K562 (cell line): ENCODE results near the gene NR0B2. TPM values are rescaled to one million over a fixed set of nuclear protein-coding genes. Genes with fewer than 3 reads are reported as not detected.

Source experiments
- ATAC-seq: fragments of 200-7000 bp; cut with Tn5 transposase; 3 replicates; pipeline ENCODE4 v1.9.1; 2020; ENCODE audit warnings: moderate library complexity
- BruUV-seq: library from RNA; stranded (reverse); fragments of 400-500 nt; replicated peaks from 2 replicates; lab custom pipeline; 2021; lab: Mats Ljungman, UMichigan
- CTCF ChIA-PET: fragments of 300-600 bp; formaldehyde crosslinking; extraction: SDS; loops from one replicate; lab custom pipeline; 2021; ENCODE audit warnings: low intra/inter-chr PET ratio; lab: Yijun Ruan, JAX
- POLR2A ChIA-PET: fragments of 300-600, 350-650 bp; sonication (Branson Sonifier 250); formaldehyde crosslinking; extraction: SDS; loops from one replicate; lab custom pipeline; 2021; ENCODE audit warnings: antibody characterized with exemption, inconsistent platforms; lab: Yijun Ruan, JAX
- DNase-seq, 4 experiments: peaks; one replicate each; pipeline versions ENCODE4 v3.0.0 to v3.0.0-alpha.2; 2011 to 2018; ENCODE audit warnings: low spot score in 3 of 4, mixed read lengths in 3 of 4; ENCODE audit errors: extremely low read depth in 1 of 4
- FAIRE-seq: peaks from 2 replicates; lab custom pipeline; 2011; peaks lifted over from hg19 to GRCh38; lab: Jason Lieb, UNC
- H2AFZ ChIP-seq: 2 replicates; pipeline ENCODE4 v1.6.0; 2011; ENCODE audit warnings: low read depth, low read length, control low read depth, inconsistent platforms
- H3K27ac ChIP-seq: fragments of 200-600 bp; 3 replicates; pipeline ENCODE4 v1.8.0; 2011; ENCODE audit warnings: low read depth, mild to moderate bottlenecking, control low read depth, inconsistent platforms, low read length, moderate library complexity, mixed read lengths; ENCODE audit errors: extremely low read depth
- H3K27me3 ChIP-seq, 2 experiments: fragments of 300-600 bp in 1 of 2; 2 replicates in 1 of 2; 3 replicates in 1 of 2; pipeline versions ENCODE4 v1.6.0 to v1.8.0; 2011; ENCODE audit warnings: inconsistent platforms in 2 of 2, low read length in 2 of 2, mild to moderate bottlenecking in 1 of 2, mixed read lengths in 1 of 2, moderate library complexity in 1 of 2; ENCODE audit not compliant: control insufficient read depth in 2 of 2, insufficient read depth in 2 of 2
- H3K36me3 ChIP-seq: fragments of 300-600 bp; 3 replicates; pipeline ENCODE4 v1.8.0; 2011; ENCODE audit warnings: mild to moderate bottlenecking, low read length, inconsistent platforms; ENCODE audit not compliant: control insufficient read depth, insufficient read depth
- H3K4me1 ChIP-seq, 2 experiments: fragments of 200-600 bp in 1 of 2; replicated peaks in 1 of 2; 2 replicates in 1 of 2; 3 replicates in 1 of 2; pipeline versions ENCODE4 v1.5.1 to v1.8.0; 2011; ENCODE audit warnings: inconsistent platforms in 2 of 2, low read length in 2 of 2, mild to moderate bottlenecking in 1 of 2, mixed read lengths in 1 of 2, moderate library complexity in 1 of 2; ENCODE audit not compliant: control insufficient read depth in 2 of 2, insufficient read depth in 2 of 2
- H3K4me2 ChIP-seq: 2 replicates; pipeline ENCODE4 v1.6.1; 2011; ENCODE audit warnings: low read length, control low read depth, inconsistent platforms, mixed read lengths; ENCODE audit not compliant: insufficient read depth
- H3K4me3 ChIP-seq: fragments of 200-600 bp; sonication (generic), shearing (Covaris generic); 2 replicates; pipeline ENCODE4 v1.5.1; 2016; ENCODE audit warnings: control low read depth, inconsistent platforms
- H3K79me2 ChIP-seq: fragments of 200-600 bp; 3 replicates; pipeline ENCODE4 v1.8.0; 2011; ENCODE audit warnings: low read length, inconsistent platforms; ENCODE audit not compliant: control insufficient read depth, insufficient read depth
- H3K9ac ChIP-seq, 2 experiments: 2 replicates each; pipeline versions ENCODE4 v1.6.0 to v1.6.1; 2011; ENCODE audit warnings: low read depth in 2 of 2, low read length in 2 of 2, control low read depth in 1 of 2, inconsistent platforms in 1 of 2, mild to moderate bottlenecking in 1 of 2, mixed read lengths in 1 of 2; ENCODE audit not compliant: insufficient read depth in 1 of 2
- H3K9me1 ChIP-seq: one replicate; pipeline ENCODE4 v1.6.0; 2011; ENCODE audit warnings: inconsistent platforms, mild to moderate bottlenecking, low read length, moderate library complexity; ENCODE audit not compliant: control insufficient read depth, insufficient read depth
- H3K9me3 ChIP-seq: replicated peaks from 2 replicates; pipeline ENCODE4 v1.5.1; 2011; ENCODE audit warnings: low read depth, low read length, inconsistent platforms; ENCODE audit not compliant: control insufficient read depth, insufficient read depth
- H4K20me1 ChIP-seq: replicated peaks from 2 replicates; pipeline ENCODE4 v1.6.1; 2011; ENCODE audit warnings: low read length, inconsistent platforms, mixed read lengths; ENCODE audit not compliant: control insufficient read depth, insufficient read depth
- CBFB ChIP-seq: sonication (generic); formaldehyde crosslinking; IDR thresholded peaks from 2 replicates; pipeline ENCODE4 v1.4.0; 2020; ENCODE audit warnings: mild to moderate bottlenecking, missing genetic modification reagents
- CBX2 ChIP-seq: fragments of 200-600 bp; sonication (generic); IDR thresholded peaks from one replicate; pipeline ENCODE4 v1.6.1; 2012; ENCODE audit warnings: mild to moderate bottlenecking, low read length, inconsistent platforms; ENCODE audit not compliant: insufficient read depth, poor library complexity, severe bottlenecking
- GTF2E2 ChIP-seq: fragments of 200-800 bp; sonication (Bioruptor generic); IDR thresholded peaks from 2 replicates; pipeline ENCODE4 v1.6.1; 2016; ENCODE audit warnings: missing genetic modification characterization, missing compliant biosample characterization
- NELFE ChIP-seq: IDR thresholded peaks from 2 replicates; pipeline ENCODE4 v1.6.1; 2011; ENCODE audit warnings: mild to moderate bottlenecking; ENCODE audit not compliant: insufficient read depth, insufficient read length
- NUFIP1 ChIP-seq: fragments of 450-650 bp; IDR thresholded peaks from 2 replicates; pipeline ENCODE4 v1.6.1; 2018; ENCODE audit not compliant: partially characterized antibody
- POLR2A ChIP-seq: fragments of 450-650 bp; conservative IDR thresholded peaks from 2 replicates; pipeline ENCODE4 v1.6.1; 2016
- STAT5B ChIP-seq: fragments of 250-450 bp; sonication (Bioruptor Pico); IDR thresholded peaks from 2 replicates; pipeline ENCODE4 v1.8.0; 2021; ENCODE audit warnings: mild to moderate bottlenecking, inconsistent platforms
- WGBS: fragments of 100-300 bp; shearing (Covaris generic); methylation state at CpG from one replicate; pipeline ENCODE4 v1.1.6; 2016; ENCODE audit warnings: low coverage, mixed read lengths; ENCODE audit not compliant: insufficient coverage; ENCODE audit errors: missing lambda C conversion rate; 5-methylcytosine and 5-hydroxymethylcytosine counted together
- in situ Hi-C: fragments of 300-500 bp; cut with MboI; formaldehyde crosslinking; loops from 4 replicates; pipeline ENCODE4 v1.15.0; 2018; ENCODE audit warnings: inconsistent platforms, mixed read lengths
- intact Hi-C: fragments of 100-400 bp; cut with micrococcal nuclease; formaldehyde crosslinking; loops from 2 replicates; pipeline ENCODE4 v1.14.2; 2022
- polyA plus RNA-seq, 8 experiments: library from polyadenylated mRNA; depleted of rRNA in 4 of 8; stranded (reverse) in 5 of 8; unstranded in 3 of 8; fragments of >200 nt; fragmentation: Nextera tagmentation in 2 of 8; fragmentation: Illumina TruSeq in 1 of 8; extraction: Ambion mirVana in 2 of 8; extraction: Trizol in 1 of 8; gene quantifications; 2 replicates each; pipeline versions ENCODE4 v1.2.1 to v1.2.3, GENCODE V29; 2011 to 2014; ENCODE audit warnings: inconsistent platforms in 1 of 8, missing spikeins in 1 of 8
- total RNA-seq, 7 experiments: library from RNA; depleted of rRNA in 6 of 7; stranded (reverse); fragments of >200 nt in 6 of 7; fragmentation: Illumina TruSeq in 2 of 7; extraction: Trizol in 2 of 7; gene quantifications; 2 replicates each; pipeline versions ENCODE4 v1.2.1 to v1.2.3, GENCODE V29; 2011 to 2021; ENCODE audit warnings: low replicate concordance in 1 of 7

The NR0B2 gene
- total and polyA plus RNA-seq, 9 of the 15 experiments (the other 6 are each of a cell fraction or from before 2014, with no cell fraction given), result not detected

GRCh38 chr1:26945728-26946127 is 32.0 kb upstream of the NR0B2 start:
- Histone ChIP-seq H3K79me2 (no peaks in the 10 kb centered on the region), H3K4me1 (peaks cover 9 to 11% of the 10 kb centered on the region in 2 experiments; a peak in 4 of 5 replicates), H4K20me1 (no peaks in the 10 kb centered on the region), H3K9me1 (no peaks in the 10 kb centered on the region), H3K9ac (no peak overlapping the region), H3K4me3 (no peak overlapping the region), H3K9me3 (no peaks in the 10 kb centered on the region; the same call in 1 of the 2 replicates), H3K27me3 (no peaks in the 10 kb centered on the region), H3K27ac (no peak overlapping the region), H3K4me2 (no peak overlapping the region), H2AFZ (no peak overlapping the region), H3K36me3 (peaks cover 61% of the 10 kb centered on the region)
- ChIA-PET POLR2A (interaction anchor here (1.1 to 2.7 kb wide), 2 partner anchors 8 to 9 kb away, joined by 4 to 12 read pairs; no protein-coding TSS in a partner anchor), CTCF (no interaction called here)
- intact Hi-C loops, result no loop called here
- FAIRE-seq (no peak), ATAC-seq (no peak), DNase-seq (no peak)
- TF ChIP-seq GTF2E2 (no peak), CBX2 (no peak), STAT5B (CRISPR knock-in tag) (no peak), NELFE (no peak), CBFB (CRISPR knock-in tag) (no peak)
- in situ Hi-C loops, result no loop called here
- BruUV-seq, result no TSS peak
- WGBS, result 88% methylated on average over 8 of the region's 8 CpGs

DNA sequence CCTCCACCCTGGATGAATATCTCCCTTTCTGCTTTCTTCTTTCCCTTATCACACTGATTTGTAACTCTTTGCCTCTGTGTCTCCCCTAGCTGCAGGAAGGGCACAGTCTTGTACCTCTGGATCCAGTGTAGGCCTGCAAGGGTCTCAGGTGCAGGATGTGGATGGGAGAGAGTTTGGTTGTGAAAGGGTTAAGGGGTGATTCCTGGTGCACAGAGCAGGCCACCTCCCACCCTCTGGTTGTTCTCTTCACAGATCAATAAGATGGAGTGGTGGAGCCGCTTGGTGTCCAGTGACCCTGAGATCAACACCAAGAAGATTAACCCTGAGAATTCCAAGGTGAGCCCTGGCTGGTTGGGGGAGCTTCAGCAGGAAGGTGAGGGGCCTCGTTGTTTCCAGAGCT is 31.4 kb upstream of the NR0B2 start:
- Histone ChIP-seq H2AFZ (no peak overlapping the region), H4K20me1 (no peaks in the 10 kb centered on the region), H3K9me1 (no peaks in the 10 kb centered on the region), H3K4me3 (no peak overlapping the region), H3K27ac (no peak overlapping the region), H3K36me3 (peaks cover 66% of the 10 kb centered on the region), H3K79me2 (no peaks in the 10 kb centered on the region)
- POLR2A ChIA-PET, result interaction anchor here (1.1 kb wide), 1 partner anchor 9 kb away, joined by 4 read pairs; no protein-coding TSS in a partner anchor
- intact Hi-C loops (no loop called here), in situ Hi-C loops (no loop called here)
- FAIRE-seq (no peak), DNase-seq (no peak)
- CTCF ChIA-PET, result no interaction called here
- WGBS, result 89% methylated on average over 2 of the region's 2 CpGs
- 0 out of 2 replicates have a peak, but pooled peaks have one; percentile 13 for TF ChIP-seq POLR2A
- no peak for TF ChIP-seq NUFIP1
- TF ChIP-seq, all 486 proteins: peak for 1
- no peak for ATAC-seq
- no peak overlapping the region; a peak in 1 of 4 replicates for H3K9ac ChIP-seq
- H3K4me2 ChIP-seq, result no peak overlapping the region
- no peaks in the 10 kb centered on the region; the same call in 1 of the 2 replicates for H3K9me3 ChIP-seq
- no TSS peak for BruUV-seq
- H3K4me1 ChIP-seq, result peaks cover 3 to 11% of the 10 kb centered on the region in 2 experiments; a peak in 4 of 5 replicates
- no peaks in the 10 kb centered on the region for H3K27me3 ChIP-seq
